Cortex of kidney (tissue), 1 donor: Measurements from ENCODE around the gene UBE2G2.

Source experiments
- DNase-seq: peaks from one replicate; lab custom pipeline; 2025; lab: John Stamatoyannopoulos, UW

The UBE2G2 gene

DNA sequence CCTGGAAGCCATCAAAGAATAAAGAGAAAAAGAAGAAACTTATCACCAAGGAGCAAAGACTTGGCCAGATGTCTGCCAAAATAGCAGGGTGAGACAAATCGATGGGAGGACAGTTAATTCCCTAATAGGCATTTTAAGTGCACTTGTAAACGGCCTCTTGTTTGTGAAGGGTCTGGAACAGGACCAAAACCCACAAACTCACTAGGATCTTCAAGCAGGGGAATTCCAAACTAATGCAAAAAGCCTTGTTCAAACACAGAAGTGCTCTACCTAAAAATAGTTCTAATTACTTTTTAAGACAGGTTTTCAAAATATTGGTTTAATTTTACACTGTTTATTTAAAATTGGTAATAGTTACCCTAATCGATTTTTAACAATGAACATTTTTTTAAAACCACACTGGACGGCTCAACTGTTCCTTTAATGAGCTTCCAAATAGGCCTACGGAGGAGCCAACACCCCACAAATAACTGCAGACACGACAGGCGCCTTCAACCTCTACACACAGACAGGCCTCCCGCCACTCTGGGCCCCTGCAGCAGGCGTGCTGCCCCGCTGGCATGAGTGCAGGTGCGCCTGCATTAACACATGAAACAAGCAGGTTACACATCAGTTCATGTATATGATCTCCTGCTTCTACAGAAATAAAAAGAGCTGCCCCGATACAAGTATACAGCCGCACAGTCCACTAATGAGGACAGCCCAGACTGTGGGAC, 15.8 kb downstream of the UBE2G2 start:
- DNase-seq: no peak

DNA sequence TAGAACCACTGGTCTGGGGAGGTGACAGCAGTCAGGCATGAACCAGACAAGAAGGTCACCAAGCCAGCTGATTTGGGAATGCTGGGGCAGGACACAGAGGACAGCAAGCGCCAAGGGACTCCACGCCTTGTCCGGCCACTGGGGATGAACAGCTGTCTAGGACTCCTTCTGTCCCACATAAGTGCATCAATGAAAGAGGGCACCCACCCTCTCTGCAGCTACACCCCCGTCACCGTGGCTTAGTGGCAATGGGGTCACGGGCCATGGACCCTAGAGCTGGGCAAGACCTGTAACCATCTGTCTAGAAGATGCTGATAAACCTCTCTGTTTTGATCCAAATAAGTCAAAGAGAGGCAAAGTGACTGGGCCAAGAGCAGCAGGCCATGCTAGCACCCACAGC, 16.8 kb downstream of the UBE2G2 start:
- no peak for DNase-seq

DNA sequence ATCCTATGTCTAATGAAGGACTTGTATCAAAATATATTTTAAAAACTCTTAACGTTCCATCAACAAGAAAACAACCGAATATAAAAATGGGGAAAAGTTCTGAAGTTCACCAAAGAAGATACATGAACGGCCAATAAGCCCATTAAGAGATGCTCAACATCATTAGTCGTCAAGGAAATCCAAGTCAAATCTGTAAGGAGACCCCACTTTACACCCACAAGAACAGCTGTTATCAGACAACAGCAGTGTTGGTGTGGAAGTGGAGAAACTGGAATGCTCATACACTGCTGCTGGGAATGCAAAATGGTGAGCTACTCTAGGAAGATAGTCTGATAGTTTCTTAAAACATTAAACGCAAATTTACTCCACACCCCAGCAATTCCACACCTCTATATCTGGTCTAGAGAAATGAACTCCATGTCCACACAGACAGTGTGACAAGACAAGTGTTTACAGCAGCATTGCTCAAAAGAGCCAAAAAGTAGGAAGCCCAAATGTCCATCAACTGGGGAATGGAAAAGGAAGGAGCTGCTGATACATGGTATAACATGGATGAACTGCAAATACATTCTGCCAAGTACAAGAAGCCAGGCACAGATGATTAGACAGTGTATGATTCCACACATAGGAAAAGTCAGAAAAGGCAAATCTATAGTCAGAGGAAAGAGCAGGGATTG, 18.5 kb downstream of the UBE2G2 start:
- DNase-seq: no peak

DNA sequence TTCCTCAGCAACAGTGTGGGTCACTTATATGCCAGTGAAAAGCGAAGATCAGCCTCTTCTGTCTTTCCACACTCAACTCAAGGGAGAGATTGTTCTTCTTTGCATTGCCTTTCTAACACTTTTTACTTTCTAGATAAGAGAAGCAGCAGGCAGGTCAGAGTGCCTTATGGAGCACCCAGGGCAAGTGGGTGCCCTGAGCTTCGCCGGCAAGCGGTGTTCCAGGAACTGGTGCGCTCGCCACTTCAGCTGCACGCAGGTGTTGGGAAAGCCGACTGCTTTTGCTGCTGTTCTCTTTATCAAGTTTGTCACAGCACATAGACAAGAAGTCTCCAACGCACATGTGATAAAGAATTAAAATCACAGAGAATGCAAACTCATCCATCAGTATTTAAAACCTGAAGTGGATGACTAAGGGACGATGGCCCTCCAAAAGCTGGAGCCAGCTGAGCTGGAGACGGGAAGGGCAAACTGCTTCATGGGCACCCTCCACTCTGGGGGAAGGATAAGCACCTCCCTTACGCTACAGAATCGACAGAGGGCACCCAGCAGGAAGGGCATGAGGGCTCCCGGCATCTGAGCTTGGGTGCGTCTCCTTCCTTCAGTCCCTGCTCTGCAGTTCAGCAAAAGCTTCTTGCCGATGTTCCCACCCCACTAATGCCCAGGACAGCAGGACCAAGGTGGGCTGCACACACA, 20.7 kb downstream of the UBE2G2 start:
- no peak for DNase-seq

DNA sequence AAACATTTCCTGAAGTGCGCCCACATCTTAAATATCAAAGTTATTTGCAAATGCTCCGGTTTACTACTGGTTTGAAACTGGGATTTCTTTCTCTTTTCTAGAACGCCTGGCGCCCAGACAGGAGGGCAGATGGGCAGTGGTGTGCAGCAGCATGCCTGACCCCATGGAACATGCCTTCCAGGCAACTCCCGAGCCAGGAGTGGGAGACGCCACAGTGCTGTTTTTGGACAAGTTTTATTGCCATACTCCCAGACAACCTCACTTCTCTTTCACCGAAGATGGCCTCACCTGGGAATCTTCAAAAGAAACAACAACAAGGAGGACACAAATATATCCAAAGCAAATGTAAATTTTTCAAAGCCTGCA, 21.5 kb downstream of the UBE2G2 start:
- DNase-seq: no peak

DNA sequence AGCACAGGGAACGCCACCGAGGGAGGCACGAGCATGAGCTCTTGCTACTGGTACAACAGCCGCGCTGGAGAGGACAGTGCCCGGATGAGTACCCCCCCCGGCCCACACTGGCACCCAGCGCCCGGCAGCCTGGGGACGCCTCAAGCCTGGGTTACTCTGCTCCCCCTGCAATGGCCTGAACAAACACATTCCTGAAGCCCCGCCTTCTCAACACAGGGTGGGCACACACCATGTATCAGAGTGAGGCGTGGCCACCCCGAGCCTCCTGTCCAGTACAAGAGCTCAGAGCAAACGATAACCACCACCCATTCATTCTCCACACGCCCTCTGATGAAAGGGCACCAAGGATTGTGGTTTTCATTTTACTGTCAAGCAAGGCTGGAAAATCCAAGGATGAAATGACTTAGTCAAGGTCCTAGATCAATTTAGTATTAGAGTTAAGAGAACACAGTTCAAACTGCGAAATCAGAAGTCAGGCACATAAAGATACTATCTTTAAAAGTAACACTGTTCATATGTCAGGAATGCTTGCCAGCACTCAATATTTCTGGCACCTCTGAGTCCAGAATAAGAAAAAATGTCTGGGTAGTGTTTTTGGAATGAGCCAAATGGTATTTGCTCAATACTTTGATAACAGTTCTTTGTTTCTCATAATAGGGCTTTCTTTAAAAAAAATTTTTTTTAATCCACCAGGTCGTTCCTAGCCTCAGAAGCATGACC, 22.0 kb downstream of the UBE2G2 start:
- DNase-seq: no peak

DNA sequence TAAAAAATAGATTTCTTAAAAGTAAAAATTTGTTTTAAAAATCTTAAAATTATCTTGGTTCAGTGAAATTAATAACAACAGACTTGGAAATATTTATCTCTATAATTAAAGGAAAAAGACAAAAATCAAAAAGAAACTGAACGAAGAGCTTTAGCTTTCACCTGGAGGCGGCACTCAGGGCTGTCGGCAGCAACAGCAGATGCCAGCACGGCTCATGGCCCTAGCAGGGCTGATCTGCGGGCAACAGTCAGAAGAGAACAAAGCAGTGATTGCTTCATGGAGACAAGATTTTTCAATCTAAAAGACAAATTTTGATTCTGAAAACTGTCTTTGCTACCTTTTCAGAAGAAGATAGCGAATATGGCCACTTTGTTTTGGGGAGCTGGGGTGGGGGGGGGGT, 22.6 kb downstream of the UBE2G2 start:
- no peak for DNase-seq

DNA sequence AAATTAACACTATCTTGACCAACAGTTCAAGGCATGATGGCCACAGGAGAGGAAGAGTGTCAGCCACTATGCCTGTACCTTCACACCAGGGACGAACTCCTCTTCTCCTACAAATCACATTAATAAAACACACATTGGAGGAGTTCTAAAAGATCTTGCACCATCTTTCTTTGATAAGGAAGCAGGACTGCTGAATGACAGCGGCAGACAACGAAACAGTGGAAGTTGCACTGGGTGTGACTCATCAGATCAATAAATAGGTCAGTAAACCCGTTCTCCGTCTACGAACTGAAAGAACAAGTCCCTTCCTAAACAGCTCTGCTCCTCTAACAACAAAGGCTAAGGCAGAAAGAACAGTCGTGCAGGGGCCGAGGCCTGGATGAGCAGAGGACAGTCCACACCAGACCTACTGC, 23.1 kb downstream of the UBE2G2 start:
- no peak for DNase-seq

DNA sequence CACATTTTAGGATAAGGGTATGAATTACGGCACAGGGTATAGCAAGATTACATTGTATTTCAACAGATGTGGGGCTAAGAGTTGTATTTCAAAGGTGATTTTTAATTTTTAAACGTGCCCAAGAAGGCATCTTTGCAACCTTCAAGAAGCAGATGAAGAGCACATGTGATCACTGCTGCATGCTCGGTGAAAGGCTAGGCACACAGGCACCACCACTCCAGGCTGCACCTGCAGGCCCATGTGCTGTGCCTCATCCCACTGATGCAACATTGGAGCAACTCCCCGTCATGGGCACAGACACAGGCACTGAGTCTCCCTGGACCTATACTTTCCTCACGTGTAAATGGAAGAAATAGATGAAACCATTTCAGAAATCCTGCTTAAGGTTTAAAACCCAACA, 23.5 kb downstream of the UBE2G2 start:
- no peak for DNase-seq

DNA sequence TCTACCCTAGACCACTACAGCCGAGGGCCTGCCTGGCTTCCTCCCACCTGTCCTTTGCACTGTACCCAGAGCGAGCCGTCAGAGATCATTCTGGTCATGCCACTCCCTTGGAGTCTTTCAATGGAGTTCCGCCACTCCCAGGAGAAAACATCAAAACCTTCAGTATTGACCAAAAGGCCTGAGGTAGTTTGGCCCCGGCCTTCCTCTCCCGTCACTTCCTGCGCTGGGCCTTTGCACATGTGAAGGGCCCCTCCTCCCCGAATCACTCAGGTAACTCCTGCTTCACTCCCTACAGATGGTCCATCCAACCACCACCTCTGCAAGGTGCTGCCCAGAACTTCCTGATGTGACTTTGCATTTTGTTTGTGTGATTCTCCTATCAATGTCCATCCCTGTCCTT, 26.6 kb downstream of the UBE2G2 start:
- DNase-seq: no peak

DNA sequence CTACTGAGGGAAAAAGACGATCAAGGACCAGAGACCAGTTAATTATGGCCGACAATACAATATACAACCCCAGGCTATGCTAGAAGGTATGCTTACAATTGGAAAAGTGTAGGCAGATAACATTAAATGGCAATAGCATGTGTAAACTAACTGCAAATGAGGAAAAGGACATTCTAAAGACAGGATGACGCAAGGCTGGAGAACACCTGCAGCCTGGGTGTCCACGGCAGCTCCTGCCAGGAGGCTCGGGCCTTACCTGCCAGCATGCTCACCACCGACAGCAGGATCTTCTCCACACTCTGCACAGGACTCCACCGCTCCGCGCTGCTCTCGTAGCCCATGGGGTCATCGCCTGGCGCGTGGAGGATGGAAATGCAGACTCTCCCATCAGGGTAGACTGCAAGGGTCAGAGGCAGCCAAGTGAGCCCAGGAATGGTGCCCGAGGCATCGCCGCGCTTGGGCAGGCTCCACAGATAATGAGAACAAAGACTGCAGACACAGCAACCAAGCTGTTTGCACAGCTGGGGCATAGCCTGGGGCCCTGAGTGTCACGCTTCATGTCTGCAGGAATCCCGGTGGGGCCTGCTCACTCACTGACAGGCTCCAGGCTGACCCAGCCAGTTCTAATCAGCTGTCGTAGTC, 28.2 kb downstream of the UBE2G2 start:
- no peak for DNase-seq

DNA sequence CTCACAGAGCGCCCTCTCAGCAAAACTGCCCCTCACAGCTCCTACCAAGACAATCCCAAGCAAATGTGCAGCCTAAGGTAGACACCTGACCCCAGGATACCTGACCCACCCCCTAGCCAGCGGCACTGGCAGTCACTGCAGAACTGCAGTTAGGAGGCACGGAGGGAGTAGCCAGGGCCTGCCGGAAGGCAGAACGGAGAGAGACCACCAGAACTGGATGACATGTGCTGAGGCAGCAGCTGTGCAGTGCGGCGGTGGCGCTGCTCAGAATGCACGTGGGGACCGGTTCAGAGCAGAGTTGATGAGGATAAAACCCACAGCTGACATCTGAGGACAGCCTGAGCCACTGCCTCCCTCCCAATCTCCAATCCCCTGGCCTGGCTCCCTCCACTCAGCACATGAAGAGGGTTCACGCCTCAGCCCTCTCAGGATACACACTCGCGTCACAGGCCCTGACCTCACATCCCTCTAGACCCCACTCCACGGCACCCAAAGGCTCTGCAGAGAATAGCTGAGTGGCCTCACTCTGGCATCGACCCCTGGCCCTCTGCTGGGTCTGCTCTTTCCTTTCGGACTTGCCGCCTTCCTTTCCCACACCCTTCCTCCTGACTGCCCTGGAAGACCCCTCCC, 29.6 kb downstream of the UBE2G2 start:
- DNase-seq: no peak

DNA sequence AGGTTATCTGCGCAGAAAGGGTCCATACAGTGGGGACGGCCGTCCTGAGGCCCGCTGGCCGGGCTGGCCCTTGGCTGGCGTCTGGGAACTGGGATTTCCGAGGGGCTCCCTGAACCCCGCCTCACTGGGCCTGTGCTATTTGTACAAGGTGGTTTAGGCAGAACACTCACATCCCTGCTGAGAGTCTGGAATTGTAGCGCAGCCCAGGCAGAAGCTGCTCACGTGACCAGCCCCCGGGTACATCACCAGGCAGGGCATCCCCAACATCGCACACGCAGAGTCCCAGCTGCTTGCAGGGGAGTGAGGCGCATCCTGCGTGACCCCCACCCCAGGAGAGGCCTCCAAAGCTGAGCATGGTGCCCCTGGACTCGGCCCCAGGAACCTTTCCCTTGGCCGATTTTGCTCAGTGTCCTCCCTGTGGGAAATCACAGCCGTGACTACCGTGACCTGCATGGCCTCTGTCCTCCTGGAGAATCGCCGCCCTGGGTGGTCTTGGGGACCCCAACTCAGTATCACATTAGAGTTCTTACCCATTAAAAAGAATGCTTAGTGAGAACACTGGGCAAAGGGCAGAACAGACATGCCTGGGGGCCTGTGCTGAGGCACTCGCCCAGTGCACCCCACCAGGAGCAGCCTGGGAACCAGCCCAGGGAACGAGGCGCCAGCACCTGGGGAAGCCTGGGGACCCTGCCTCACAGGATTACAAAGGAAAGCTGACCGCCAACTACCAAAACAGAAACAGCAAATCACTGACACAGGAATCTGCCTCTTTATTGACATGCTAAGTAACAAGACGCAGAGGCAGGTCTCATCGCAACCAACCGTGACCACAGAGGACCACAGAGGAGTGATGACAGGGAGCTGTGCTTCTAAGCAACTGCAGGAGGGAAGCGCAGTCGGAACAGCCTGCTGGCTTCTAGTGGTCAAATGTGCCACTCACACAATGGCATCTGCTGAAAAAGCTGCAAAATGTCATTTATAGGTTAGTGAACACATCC, 33.5 kb downstream of the UBE2G2 start:
- no peak for DNase-seq

DNA sequence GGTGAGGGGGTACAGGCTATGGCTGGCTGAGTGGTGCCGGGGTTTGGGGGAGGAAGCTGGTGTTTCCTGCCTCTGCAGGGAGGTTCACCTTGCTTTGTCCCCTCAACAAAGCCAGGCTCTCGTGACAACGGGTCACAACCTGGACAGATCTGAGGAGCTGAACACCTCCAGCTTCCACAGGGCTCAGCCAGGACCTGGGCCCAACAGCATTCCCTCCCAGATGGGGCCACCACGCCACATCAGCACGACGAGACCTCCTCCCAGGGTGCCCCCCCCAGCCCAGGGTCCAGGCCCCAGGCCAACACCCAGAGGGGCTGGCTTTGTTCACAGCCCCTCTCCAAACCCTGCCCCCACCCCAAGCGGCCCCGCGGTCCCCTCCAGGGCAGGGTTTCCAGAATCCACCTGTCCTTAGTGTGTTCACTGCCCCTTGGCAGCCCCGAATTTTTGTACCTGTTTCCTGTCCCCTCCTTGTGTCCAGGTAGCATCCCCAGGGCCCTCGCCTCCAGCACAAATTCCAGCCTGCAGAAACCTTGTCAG, 34.7 kb downstream of the UBE2G2 start:
- DNase-seq: no peak

DNA sequence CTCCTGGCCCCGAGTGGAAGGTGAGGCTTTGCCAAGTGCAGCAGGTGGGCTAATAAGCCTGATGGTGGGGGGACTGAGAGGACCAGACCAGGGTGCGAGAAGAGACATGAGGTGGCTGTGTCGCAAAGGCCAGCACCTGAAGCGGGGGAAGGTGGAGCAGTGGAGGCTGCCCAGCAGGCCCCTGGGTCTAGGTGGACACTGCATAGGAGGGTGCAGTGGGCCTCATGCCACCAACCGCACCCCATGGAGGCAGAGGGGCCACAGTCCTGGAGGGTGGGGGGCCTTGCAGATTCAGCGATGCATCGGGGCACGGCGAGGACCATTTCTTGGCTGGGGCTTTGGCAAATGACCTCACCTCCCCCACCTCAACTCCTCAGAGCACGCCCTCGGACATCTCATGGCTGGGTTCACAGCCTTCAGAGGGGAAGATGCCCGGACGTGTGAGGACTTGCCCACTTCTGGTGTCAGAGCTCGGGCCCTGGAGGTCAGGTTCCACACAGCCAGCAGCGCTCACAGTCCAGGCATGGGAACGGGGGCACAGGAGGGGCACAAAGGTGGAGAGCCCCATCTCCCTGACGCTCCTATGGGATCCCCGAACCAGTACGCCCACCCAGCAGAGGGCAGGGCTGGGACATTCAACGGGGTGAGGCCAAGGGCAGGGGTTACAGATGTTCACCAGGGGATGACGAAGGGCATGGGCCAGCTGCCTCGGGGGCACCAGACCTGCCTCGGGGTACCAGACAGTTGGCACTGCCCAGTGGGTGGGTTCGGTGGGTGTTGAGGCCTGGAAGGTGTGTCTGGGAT, 35.4 kb downstream of the UBE2G2 start:
- DNase-seq: no peak

DNA sequence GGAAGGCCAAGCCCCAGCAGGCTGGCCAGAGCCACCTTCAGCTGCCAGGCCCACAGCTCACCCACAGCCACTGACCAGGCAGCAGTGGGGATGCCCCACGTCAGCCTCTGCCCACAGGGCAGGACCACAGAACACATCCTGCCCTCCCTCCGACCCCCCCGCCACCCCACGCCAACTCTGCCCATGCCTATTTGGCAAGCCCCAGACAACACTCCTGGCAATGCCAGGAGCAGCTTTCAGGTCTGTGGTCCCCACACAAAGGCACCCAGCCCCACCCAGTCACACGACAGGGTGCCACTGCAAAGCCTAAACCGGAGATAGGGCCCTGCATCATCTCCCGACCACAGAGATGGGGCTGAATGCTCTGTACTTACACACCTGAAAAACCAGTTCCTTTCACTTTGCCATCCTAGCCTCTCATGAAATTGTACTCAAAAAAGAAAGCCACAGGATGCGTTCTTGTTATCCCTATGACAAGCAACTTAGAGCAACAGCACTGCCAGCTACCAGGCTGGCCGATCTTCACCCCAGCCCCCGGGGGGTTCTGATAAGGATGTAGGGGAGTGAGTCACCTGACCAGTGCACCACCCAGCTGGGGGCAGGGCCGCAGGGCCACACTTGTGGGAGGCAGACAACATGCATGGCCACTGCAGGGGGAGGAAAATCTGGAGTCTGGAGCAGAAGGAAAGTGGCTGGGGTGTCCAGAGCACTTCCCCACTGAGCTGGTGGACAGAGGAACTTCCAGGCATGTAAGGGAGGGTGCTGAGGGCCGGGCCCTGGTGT, 36.2 kb downstream of the UBE2G2 start:
- no peak for DNase-seq

DNA sequence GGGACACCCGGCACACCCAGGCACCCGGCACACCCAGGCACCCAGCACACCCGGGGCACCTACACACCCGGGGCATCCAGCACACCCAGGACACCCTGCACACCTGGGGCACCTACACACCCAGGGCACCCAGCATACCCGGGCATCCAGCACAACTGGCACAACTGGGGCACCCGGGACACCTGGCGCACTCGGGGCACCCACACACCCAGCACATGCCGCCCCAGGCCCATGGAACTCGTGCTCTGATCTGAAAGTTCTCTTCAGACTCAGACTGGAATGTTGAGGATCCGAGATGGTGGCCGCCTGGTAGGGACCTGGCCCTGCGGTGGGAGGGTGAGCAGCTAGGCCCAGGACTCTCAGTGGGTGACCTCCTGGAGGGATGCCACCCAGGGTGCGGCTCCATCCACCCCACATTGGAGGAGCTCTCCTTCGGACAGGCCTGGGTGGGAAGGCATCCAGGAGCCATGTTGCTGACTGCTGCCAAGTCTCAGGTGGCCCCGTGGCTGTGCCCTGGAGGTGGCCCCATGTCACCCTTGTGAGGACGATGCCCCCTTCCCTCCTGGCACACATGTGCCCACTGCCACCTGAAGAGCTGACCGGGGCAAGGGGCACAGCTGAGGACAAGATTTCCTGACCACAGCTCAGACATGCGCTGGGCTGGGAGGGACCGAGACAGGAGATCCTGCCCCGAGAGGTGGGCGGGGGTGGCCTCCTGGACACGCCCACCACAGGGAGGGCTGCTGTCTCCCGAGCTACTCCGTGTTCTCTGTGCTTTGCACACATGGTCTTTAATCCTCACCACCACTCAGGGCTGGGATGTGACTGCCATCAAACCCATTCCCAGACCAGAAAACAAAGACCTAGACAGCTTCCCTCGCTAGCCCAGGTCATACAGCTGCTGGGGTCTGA, 37.0 kb downstream of the UBE2G2 start:
- DNase-seq: no peak
